Thyroid gland (tissue), 4 donors: Measurements from ENCODE around the gene CYP26B1.

ENCODE experiments used
- CTCF ChIP-seq, 6 experiments: fragments of 200-600 bp in 3 of 6; fragments of 450-650 bp in 3 of 6; sonication (generic) in 3 of 6; IDR thresholded peaks; one replicate each; pipeline ENCODE4 v1.5.1; 2016 to 2019; ENCODE audit warnings: antibody characterized with exemption in 6 of 6, mild to moderate bottlenecking in 2 of 6, inconsistent platforms in 1 of 6, moderate library complexity in 1 of 6
- POLR2A ChIP-seq, 2 donors: fragments of 450-650 bp; IDR thresholded peaks; one replicate each; pipeline ENCODE4 v1.6.1; 2017; ENCODE audit warnings: antibody characterized with exemption in 2 of 2, mild to moderate bottlenecking in 2 of 2, moderate library complexity in 1 of 2

DNA sequence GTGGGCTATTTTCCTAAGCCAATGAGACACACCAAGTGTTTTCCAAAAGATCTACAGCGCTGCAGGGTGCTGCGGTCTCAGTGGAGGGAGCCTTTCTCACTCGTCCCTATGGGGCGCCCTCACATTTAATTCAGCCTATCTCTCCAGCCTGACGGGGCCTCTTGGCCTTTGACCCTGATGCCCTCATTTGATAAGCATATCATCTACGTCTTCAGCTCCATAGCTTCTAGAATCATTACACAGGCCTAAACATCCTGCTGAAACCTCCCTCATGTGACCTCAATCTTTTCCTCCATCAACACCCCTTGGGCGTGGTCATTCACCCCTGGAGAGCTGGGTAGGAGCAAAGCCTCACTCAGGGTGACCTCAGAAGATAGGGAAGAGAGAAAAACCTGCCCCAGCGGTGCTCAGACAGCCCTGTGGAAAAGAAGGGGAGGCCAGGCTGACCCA is 57.4 kb downstream of the CYP26B1 start:
- TF ChIP-seq CTCF (IDR thresholded peaks at IDR 0.05) (no peak), POLR2A (IDR thresholded peaks at IDR 0.05) (no peak)
